Endodermal cell (in vitro differentiated cells): Measurements from ENCODE around the gene KIAA0930. TPM values are rescaled to one million over a fixed set of nuclear protein-coding genes. Genes with fewer than 3 reads are reported as not detected.

ENCODE experiments used
- DNase-seq: peaks from one replicate; pipeline ENCODE4 v3.0.0-alpha.2; 2017
- H3K27ac ChIP-seq: 2 replicates; pipeline ENCODE4 v1.5.1; 2013; ENCODE audit warnings: mild to moderate bottlenecking, low read depth, low read length, moderate library complexity
- H3K27me3 ChIP-seq: 2 replicates; pipeline ENCODE4 v1.6.1; 2013; ENCODE audit warnings: mild to moderate bottlenecking, low read length, moderate library complexity; ENCODE audit not compliant: insufficient read depth, control insufficient read depth, poor library complexity, severe bottlenecking
- H3K36me3 ChIP-seq: 2 replicates; pipeline ENCODE4 v1.7.0; 2013; ENCODE audit warnings: mild to moderate bottlenecking, low read length, moderate library complexity; ENCODE audit not compliant: control insufficient read depth, insufficient read depth
- H3K4me1 ChIP-seq: one replicate; pipeline ENCODE4 v1.7.0; 2013; ENCODE audit warnings: low read length; ENCODE audit not compliant: control insufficient read depth, insufficient read depth
- H3K4me3 ChIP-seq: 2 replicates; pipeline ENCODE4 v1.5.1; 2013; ENCODE audit warnings: mild to moderate bottlenecking, low read length, moderate library complexity
- H3K9ac ChIP-seq: 2 replicates; pipeline ENCODE4 v1.6.1; 2013; ENCODE audit warnings: mild to moderate bottlenecking, low read length, moderate library complexity; ENCODE audit not compliant: poor library complexity, severe bottlenecking; ENCODE audit errors: extremely low read depth
- H3K9me3 ChIP-seq: 2 replicates; pipeline ENCODE4 v1.6.1; 2013; ENCODE audit warnings: mild to moderate bottlenecking, low read length, moderate library complexity; ENCODE audit not compliant: control insufficient read depth
- H3K27ac Mint-ChIP-seq: 2 replicates; pipeline ENCODE4 v1.8.0; 2020; ENCODE audit warnings: mixed read lengths
- H3K27me3 Mint-ChIP-seq: 2 replicates; pipeline ENCODE4 v1.8.0; 2021; ENCODE audit warnings: mild to moderate bottlenecking, mixed read lengths; ENCODE audit not compliant: insufficient read depth
- H3K36me3 Mint-ChIP-seq: 2 replicates; pipeline ENCODE4 v1.8.0; 2020; ENCODE audit warnings: low read depth, mixed read lengths
- H3K4me1 Mint-ChIP-seq: 2 replicates; pipeline ENCODE4 v1.8.0; 2020; ENCODE audit warnings: mixed read lengths
- H3K4me3 Mint-ChIP-seq: 2 replicates; pipeline ENCODE4 v1.8.0; 2020; ENCODE audit warnings: mild to moderate bottlenecking, moderate library complexity, mixed read lengths
- H3K9me3 Mint-ChIP-seq: 2 replicates; pipeline ENCODE4 v1.8.0; 2020; ENCODE audit warnings: mild to moderate bottlenecking, mixed read lengths
- WGBS, 2 experiments: methylation state at CpG; one replicate each; pipeline versions ENCODE4 v1.1.5 to v1.1.7; 2013; ENCODE audit warnings: missing lambda C conversion rate in 2 of 2, mixed read lengths in 1 of 2; ENCODE audit not compliant: insufficient coverage in 1 of 2, insufficient read length in 1 of 2; 5-methylcytosine and 5-hydroxymethylcytosine counted together
- total RNA-seq, 2 donors: library from RNA; stranded (reverse); fragmentation: NEBNext Ultra II Directional in 1 of 2; extraction: Animal tissue kit (Norgen Biotek cat#: 25700) in 1 of 2; gene quantifications; 2 replicates in 1 of 2; 3 replicates in 1 of 2; pipeline ENCODE4 v1.2.1, GENCODE V29; 2021
- TF ChIP-seq, protein P1 (sequence below): fragments of 200-600 bp; sonication (generic); conservative IDR thresholded peaks from 2 replicates; pipeline ENCODE4 v1.5.0; 2021; ENCODE audit warnings: antibody characterized with exemption, mild to moderate bottlenecking

The KIAA0930 gene
- total RNA-seq, 2 donors from 2014 or later: 36.2 to 47.8 TPM

- Histone ChIP-seq H3K27me3 (no peaks in the 10 kb centered on the region), H3K36me3 (peaks cover 88% of the 10 kb centered on the region), H3K27ac (no peak overlapping the region), H3K4me1 (peaks cover 5% of the 10 kb centered on the region), H3K9ac (no peak overlapping the region), H3K4me3 (no peak overlapping the region), H3K9me3 (peaks cover 9% of the 10 kb centered on the region)
- Mint-ChIP-seq H3K27me3 (no peaks in the 10 kb centered on the region), H3K36me3 (peaks cover 91% of the 10 kb centered on the region), H3K4me1 (peaks cover 3% of the 10 kb centered on the region), H3K4me3 (no peak overlapping the region), H3K9me3 (no peaks in the 10 kb centered on the region), H3K27ac (peak overlapping the region; percentile 44)
- WGBS, 2 experiments: 92 to 95% methylated on average over 11 to 14 of the region's 14 CpGs
- TF ChIP-seq, protein P1, sequence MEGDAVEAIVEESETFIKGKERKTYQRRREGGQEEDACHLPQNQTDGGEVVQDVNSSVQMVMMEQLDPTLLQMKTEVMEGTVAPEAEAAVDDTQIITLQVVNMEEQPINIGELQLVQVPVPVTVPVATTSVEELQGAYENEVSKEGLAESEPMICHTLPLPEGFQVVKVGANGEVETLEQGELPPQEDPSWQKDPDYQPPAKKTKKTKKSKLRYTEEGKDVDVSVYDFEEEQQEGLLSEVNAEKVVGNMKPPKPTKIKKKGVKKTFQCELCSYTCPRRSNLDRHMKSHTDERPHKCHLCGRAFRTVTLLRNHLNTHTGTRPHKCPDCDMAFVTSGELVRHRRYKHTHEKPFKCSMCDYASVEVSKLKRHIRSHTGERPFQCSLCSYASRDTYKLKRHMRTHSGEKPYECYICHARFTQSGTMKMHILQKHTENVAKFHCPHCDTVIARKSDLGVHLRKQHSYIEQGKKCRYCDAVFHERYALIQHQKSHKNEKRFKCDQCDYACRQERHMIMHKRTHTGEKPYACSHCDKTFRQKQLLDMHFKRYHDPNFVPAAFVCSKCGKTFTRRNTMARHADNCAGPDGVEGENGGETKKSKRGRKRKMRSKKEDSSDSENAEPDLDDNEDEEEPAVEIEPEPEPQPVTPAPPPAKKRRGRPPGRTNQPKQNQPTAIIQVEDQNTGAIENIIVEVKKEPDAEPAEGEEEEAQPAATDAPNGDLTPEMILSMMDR: no peak
- peak; percentile 37 for DNase-seq
Observed at GRCh38 chr22:45180146-45180679, 60.5 kb downstream of the KIAA0930 start.

DNA sequence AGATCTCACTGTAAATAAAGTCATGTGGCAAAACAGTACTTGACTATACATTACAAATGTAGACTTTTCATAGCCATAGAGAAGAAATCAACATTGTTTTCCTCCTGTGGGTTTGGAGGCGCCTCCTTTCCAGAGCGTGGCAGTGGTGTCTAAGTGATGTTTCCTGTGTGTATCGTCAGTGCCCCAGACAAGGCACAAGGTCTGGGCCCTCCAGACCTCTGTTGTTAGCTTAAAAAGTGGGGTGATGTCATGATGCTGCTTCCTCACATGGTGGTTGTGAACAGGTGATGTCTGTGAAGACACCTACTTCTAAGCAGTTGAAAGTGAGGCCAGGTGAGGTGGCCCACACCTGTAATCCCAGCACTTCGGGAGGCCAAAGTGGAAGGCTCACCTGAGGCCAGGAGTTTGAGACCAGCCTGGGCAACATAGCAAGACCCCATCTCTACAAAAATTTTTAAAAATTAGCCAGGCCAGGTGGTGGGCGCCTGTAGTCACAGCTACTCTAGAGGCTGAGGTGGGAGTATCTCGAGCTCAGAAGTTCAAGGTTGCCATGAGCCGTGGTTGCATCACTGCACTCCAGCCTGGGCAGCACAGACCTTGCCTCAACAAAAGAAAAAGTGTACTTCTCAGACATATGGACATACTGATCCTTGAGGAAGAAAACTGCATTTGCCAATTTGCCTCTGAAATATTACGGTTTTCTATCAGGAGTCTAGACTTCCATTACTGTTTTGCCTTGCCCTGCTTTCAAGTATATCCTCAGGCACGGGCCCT, 61.2 kb downstream of the KIAA0930 start:
- peaks cover 5% of the 10 kb centered on the region for H3K4me1 ChIP-seq
- Mint-ChIP-seq H3K4me3 (no peak overlapping the region), H3K9me3 (no peaks in the 10 kb centered on the region), H3K27me3 (no peaks in the 10 kb centered on the region), H3K27ac (no peak overlapping the region), H3K36me3 (peaks cover 87% of the 10 kb centered on the region), H3K4me1 (peaks cover 3% of the 10 kb centered on the region)
- H3K9me3 ChIP-seq: peaks cover 9% of the 10 kb centered on the region
- TF ChIP-seq, protein P1: no peak
- WGBS, 2 experiments: 94 to 98% methylated on average over 5 to 9 of the region's 9 CpGs
- no peaks in the 10 kb centered on the region for H3K27me3 ChIP-seq
- H3K4me3 ChIP-seq: no peak overlapping the region
- DNase-seq: no peak
- no peak overlapping the region for H3K27ac ChIP-seq
- H3K36me3 ChIP-seq: peaks cover 92% of the 10 kb centered on the region
- no peak overlapping the region for H3K9ac ChIP-seq

DNA sequence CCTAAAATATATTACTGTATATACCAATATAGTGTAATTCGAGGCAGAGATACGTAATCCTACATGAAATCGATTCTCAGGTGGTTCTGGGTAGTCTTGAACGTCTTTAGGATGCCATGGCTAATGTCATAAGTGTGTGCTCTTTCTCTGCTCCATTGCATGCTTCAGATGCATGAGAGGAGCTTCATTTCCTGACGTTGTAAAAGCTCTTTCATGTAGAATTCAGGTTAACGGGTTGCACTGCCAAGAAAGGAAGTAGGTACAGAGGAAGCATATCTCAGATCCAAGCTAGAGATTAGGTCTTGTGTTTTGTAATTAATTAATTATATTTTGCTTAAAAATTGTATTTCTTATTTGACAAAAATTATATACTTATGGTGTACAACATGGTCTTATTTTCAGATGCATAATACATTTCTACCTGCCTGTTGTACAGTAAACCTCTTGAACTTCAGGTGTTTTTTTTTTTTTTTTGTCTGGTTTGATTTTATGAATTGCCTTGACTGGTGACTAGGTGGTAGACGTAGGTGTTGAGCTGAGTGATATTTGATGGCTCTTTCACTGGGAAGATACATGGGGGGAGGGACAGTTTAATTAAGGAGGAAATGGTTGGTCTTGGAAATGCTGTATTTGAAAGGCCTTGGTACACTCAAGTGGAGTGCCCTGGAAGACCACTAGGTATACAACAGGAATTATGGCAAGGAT, 67.7 kb downstream of the KIAA0930 start:
- Histone ChIP-seq H3K4me3 (no peak overlapping the region), H3K27ac (no peak overlapping the region), H3K9me3 (no peaks in the 10 kb centered on the region), H3K27me3 (no peaks in the 10 kb centered on the region), H3K4me1 (peaks cover 5% of the 10 kb centered on the region), H3K36me3 (peaks cover 99% of the 10 kb centered on the region), H3K9ac (no peak overlapping the region)
- Mint-ChIP-seq H3K27me3 (no peaks in the 10 kb centered on the region), H3K9me3 (no peaks in the 10 kb centered on the region), H3K4me1 (no peaks in the 10 kb centered on the region), H3K36me3 (peaks cover 82% of the 10 kb centered on the region), H3K4me3 (no peak overlapping the region), H3K27ac (no peak overlapping the region)
- TF ChIP-seq, protein P1: no peak
- DNase-seq: no peak
- WGBS, 2 experiments: 95 to 98% methylated on average over 4 to 7 of the region's 7 CpGs
